D721Med (cell line): Measurements from ENCODE around the gene TAB3.

Source experiments
- DNase-seq: peaks from one replicate; pipeline ENCODE4 v3.0.0; 2011; ENCODE audit warnings: low spot score; ENCODE audit not compliant: insufficient read length
- FAIRE-seq: peaks from 2 replicates; lab custom pipeline; 2011; peaks lifted over from hg19 to GRCh38; lab: Jason Lieb, UNC
- TF ChIP-seq, protein P1 (sequence below): IDR thresholded peaks from 2 replicates; pipeline ENCODE4 v1.5.1; 2012; ENCODE audit warnings: mild to moderate bottlenecking, control low read depth; ENCODE audit not compliant: insufficient read depth; ENCODE audit errors: missing control alignments

Gene TAB3

GRCh38 chrX:30781711-30782444 is 107.2 kb downstream of the TAB3 start:
- DNase-seq (no peak), FAIRE-seq (no peak)
- TF ChIP-seq, protein P1, sequence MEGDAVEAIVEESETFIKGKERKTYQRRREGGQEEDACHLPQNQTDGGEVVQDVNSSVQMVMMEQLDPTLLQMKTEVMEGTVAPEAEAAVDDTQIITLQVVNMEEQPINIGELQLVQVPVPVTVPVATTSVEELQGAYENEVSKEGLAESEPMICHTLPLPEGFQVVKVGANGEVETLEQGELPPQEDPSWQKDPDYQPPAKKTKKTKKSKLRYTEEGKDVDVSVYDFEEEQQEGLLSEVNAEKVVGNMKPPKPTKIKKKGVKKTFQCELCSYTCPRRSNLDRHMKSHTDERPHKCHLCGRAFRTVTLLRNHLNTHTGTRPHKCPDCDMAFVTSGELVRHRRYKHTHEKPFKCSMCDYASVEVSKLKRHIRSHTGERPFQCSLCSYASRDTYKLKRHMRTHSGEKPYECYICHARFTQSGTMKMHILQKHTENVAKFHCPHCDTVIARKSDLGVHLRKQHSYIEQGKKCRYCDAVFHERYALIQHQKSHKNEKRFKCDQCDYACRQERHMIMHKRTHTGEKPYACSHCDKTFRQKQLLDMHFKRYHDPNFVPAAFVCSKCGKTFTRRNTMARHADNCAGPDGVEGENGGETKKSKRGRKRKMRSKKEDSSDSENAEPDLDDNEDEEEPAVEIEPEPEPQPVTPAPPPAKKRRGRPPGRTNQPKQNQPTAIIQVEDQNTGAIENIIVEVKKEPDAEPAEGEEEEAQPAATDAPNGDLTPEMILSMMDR: no peak

GRCh38 chrX:30779453-30780030 is 109.5 kb downstream of the TAB3 start:
- FAIRE-seq (no peak), DNase-seq (no peak)

GRCh38 chrX:30777575-30777974 is 111.5 kb downstream of the TAB3 start:
- DNase-seq (no peak), FAIRE-seq (no peak)
- TF ChIP-seq, protein P1: no peak

More at GRCh38 chrX:30779453-30780030, 109.5 kb downstream of the TAB3 start:
- TF ChIP-seq, protein P1: no peak
